AG09309 (cell line): ENCODE data around the gene NEUROD6.

Experiments used
- DNase-seq: peaks from one replicate; pipeline ENCODE4 v3.0.0-alpha.2; 2010; ENCODE audit warnings: low read depth
- H3K4me3 ChIP-seq: 2 replicates; pipeline ENCODE4 v1.5.1; 2011; ENCODE audit warnings: mild to moderate bottlenecking, low read depth, low read length, moderate library complexity; ENCODE audit not compliant: control insufficient read depth
- TF ChIP-seq, protein P1 (sequence below): IDR thresholded peaks from 2 replicates; pipeline ENCODE4 v1.5.1; 2011; ENCODE audit warnings: mild to moderate bottlenecking, low read depth, low read length, inconsistent platforms; ENCODE audit not compliant: insufficient read depth, control insufficient read depth; ENCODE audit errors: missing control alignments

The NEUROD6 gene

GRCh38 chr7:31340603-31341002 lies at the start of gene NEUROD6:
Gene NEUROD6, minus strand, starts transcription at chr7:31340726. Its CDS starts 1,458 bp downstream, at chr7:31339268.
- no peak for DNase-seq
- TF ChIP-seq, protein P1, sequence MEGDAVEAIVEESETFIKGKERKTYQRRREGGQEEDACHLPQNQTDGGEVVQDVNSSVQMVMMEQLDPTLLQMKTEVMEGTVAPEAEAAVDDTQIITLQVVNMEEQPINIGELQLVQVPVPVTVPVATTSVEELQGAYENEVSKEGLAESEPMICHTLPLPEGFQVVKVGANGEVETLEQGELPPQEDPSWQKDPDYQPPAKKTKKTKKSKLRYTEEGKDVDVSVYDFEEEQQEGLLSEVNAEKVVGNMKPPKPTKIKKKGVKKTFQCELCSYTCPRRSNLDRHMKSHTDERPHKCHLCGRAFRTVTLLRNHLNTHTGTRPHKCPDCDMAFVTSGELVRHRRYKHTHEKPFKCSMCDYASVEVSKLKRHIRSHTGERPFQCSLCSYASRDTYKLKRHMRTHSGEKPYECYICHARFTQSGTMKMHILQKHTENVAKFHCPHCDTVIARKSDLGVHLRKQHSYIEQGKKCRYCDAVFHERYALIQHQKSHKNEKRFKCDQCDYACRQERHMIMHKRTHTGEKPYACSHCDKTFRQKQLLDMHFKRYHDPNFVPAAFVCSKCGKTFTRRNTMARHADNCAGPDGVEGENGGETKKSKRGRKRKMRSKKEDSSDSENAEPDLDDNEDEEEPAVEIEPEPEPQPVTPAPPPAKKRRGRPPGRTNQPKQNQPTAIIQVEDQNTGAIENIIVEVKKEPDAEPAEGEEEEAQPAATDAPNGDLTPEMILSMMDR = no peak
- no peak within 1 kb of the TSS for H3K4me3 ChIP-seq

DNA sequence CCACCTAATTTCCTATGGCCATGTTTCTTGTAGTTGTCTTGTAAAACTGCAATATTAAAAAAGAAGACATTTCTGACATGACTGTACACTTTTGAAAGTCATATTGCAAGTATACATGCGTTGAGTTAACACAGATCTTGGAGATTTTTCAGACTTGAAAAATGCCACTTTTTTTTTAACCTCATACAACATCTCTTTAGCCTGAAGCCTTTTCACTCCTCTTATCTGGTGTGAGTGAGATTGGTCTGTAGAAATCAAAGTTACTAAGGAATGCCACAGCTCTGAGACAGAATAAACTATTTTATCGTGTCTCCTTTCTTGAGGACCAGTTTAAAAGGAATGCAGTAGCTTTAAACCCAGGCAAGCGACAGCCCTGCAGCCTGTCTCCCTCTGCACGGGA lies 43.9 kb upstream of the NEUROD6 start:
- no peak overlapping the region for H3K4me3 ChIP-seq
- DNase-seq = no peak
- TF ChIP-seq, protein P1 = no peak

DNA sequence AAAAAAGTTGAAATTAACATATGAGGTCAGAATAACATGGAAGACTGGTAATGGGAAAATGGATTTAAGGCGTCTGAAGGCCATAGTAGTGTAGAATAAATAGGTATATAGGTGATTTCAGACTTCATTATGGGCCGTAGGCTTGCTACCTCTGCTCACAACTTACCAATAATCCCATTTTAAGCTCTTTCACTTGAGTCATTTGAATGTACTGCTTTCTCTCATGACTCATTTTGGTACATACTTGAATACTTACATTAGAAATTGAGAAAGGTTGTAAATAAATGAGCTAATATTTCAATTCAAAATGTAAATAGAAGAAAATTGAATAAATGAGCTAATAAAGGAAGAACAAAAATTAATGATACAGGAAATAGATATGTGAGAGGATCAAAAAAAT lies 42.2 kb upstream of the NEUROD6 start:
- DNase-seq = no peak
- H3K4me3 ChIP-seq = no peak overlapping the region
- TF ChIP-seq, protein P1 = no peak

GRCh38 chr7:31373337-31374289 lies 33.1 kb upstream of the NEUROD6 start:
- TF ChIP-seq, protein P1 = peak; percentile 25
- DNase-seq = no peak
- H3K4me3 ChIP-seq = no peak overlapping the region

- TF ChIP-seq, protein P1 = no peak
- no peak for DNase-seq
- no peak overlapping the region for H3K4me3 ChIP-seq
Observed at GRCh38 chr7:31372231-31372959, 31.9 kb upstream of the NEUROD6 start.

DNA sequence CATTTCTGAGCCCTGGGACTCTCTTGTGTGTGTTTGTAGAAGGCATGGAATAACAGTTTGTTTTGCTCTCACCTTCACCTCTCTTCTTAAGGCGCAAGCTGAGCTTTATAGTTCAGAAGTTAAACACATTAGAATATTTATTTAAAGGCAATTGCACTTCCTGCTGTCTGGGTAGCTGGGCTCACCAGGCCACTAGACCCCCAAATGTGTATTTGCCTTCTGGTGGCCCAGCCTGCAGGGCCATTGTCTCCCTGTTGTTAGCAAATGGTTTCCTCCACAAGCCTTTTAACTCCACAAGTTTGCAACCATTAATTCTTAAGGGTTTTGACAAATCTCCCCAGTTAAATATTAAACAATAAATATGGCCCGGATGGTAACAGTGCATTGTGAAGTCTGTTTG lies 31.1 kb upstream of the NEUROD6 start:
- no peak overlapping the region for H3K4me3 ChIP-seq
- DNase-seq = no peak
- TF ChIP-seq, protein P1 = no peak
